GM18505 (cell line): ENCODE data around the gene KCNJ2.

Experiments
- ATAC-seq: cut with Tn5 transposase; IDR thresholded peaks from one replicate; pipeline ENCODE4 v1.9.1; 2021; ENCODE audit not compliant: unreplicated experiment
- POLR2A ChIP-seq: IDR thresholded peaks from 4 replicates; pipeline ENCODE4 v1.6.1; 2011; ENCODE audit warnings: borderline replicate concordance; ENCODE audit not compliant: insufficient read depth, insufficient read length; ENCODE audit errors: extremely low read depth

The KCNJ2 gene

DNA sequence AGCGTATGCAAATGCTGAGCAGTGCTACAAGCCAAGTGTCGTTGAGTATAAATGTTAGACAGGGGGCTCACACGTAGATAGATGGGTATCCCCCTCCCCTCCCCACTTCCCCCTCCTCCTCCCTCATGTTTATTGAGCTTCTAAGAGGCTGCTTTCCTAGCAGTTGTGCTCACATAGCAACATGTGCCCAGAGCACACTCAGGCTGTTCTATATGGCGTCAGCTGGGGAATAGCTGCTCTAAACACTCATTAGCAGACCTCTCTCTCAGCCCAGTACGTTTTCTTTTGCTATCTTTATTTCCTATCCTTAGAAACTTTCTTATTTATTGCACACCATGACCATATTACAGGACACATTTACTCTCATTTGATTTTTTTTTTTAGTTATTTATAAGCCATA, 1.8 kb downstream of the KCNJ2 start:
- no peak for ATAC-seq
- no peak for TF ChIP-seq POLR2A

DNA sequence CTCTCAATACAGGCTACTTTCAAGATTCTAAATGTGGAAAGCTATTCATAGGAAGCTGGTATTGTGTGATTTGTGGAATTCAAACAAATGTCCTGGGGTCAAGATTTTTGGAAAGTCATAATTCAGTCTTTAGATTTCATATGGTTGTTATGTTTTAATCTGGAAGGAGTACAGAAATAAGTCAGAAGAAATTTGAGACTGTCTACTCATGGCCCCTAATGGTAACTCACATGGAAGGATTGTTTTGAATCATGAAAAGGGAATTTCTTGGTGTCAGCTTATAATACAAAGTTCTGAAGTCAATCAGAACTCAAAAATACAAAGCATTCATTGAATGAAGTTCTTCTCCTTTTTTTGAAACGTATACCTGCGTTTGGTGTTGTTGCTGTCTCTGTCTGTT, 3.1 kb downstream of the KCNJ2 start:
- TF ChIP-seq POLR2A = no peak

DNA sequence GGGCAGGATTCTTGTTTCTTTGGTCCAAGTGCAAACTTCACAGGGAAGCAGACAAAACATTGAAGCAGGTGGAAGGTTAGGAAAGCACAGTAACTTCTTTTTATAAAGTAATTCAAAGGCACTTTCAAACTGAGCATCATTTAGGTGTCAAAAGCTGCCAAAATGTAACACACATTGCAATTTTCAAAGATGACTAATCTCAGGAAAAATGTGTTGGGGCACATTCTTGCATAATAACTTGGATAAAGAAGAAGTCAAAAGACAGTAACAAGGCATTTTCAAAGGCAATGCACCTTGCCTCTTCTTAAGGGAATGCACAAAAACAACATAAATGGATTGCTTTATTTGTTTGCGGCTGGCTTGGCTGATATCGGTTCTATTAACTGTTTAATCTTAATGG, 3.6 kb downstream of the KCNJ2 start:
- no peak for ATAC-seq
- TF ChIP-seq POLR2A = no peak

More for the DNA sequence above, 3.1 kb downstream of the KCNJ2 start:
- no peak for ATAC-seq

DNA sequence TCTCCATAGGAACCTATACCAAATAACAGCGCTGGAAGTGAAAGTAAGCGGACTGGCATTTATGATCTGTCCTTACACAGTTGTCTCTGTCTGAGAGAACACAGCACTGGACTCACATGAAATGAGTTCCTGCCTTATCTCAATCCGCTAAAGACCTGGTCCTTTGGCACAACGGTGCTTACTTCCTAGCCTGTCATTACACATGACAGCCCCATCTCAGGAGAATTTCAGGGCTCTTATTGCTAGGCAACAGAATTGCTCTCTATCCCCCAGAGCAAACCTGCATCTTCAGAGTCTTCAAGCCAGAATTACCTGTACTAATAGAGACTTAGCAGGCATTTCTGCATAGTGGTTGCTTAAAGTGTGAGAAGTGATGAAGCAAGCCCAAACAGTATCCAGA, 4.3 kb downstream of the KCNJ2 start:
- no peak for ATAC-seq
- TF ChIP-seq POLR2A = no peak

DNA sequence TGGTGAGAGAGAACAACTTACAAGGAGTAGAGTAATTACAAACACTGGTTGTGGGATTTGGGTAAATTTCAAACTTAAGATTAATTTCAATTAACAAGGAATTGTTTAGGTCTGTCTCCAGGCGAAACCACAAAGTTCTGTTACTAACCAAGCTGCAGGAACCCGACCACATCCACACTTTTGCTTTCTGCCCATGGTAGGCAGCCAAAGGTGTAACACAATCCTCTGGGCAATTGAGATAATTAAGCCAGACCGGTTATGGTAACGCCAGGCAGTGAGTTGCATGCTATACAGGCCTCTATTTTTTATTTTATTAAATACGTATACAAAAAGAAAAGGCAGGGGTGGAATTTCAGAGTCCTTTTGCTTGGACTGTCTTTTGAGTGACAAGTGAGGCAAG, 12.0 kb downstream of the KCNJ2 start:
- no peak for TF ChIP-seq POLR2A
- no peak for ATAC-seq

DNA sequence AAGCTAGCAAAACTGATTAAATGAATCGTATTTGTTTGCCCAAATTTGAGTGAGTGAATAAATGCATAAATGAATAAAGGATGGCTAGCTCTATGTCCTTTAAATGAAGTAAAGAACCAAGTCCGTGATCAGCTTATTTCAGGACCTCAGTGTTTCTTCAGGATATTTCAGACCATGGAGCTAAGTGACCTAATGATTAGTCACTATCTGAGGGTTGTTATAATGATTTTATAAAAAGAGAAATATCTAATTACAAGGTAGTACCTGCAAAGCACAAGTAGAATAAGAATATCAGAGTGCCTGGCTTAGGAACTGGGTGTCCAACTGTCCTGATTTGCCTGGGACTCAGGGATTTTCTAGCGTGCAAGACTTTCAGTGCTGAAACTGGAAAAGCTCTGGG, 12.5 kb downstream of the KCNJ2 start:
- no peak for TF ChIP-seq POLR2A
- no peak for ATAC-seq

DNA sequence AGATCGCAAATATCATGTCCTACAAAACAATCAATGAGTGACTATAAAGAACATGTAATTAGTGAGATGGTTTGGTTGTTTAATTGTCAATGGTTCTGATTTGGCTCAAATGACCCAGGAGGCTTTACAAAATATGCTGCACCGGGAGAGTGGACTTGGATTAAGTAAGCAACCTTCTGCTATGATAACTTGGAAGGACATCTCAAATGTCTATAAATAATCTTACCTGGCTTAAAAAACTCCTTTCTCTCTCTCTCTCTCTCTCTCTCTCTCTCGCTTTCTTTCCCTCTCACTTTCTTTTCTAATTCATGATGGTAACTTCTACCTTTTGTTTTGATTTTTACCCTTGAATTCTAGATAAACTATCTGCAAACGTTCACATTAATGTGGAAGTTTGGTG, 14.2 kb downstream of the KCNJ2 start:
- no peak for TF ChIP-seq POLR2A
- ATAC-seq = no peak

DNA sequence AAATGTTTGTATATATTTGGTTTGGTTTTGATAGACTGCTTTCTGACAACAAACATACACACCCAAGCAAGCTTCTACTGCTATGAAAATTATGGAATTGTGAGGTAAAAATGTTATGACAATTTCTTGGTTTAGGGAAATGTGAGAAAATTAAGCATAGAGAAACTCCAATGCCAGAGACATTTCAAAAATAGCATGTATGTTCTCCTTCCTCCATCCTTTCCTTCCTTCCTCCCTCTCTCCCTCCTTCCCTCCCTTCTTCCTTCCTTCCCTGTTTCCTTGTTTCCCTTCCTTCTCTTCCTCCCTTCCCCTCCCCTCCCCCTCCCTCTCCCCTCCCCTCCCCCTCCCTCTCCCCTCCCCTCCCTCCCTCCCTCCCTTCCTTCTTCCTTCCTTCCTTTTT, 14.9 kb downstream of the KCNJ2 start:
- ATAC-seq = no peak

DNA sequence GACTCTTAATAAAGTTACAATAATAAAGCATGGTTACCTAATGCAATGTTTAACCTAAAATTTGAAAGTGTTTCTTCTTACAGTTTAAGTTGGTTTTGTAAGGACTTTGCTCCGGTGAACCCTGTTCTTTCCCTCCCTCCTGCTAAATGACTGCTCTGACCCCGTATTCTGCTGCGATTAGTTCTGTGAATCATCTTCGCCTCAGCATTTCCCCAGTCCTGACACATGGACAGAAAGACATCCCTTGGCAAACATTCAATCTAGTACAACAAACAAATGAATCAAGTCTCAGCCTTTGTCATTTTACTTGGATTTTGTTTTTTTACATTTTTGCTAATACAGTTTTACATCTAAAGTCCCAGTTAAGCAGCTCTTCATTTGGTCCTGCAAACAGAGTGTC, 15.4 kb downstream of the KCNJ2 start:
- no peak for TF ChIP-seq POLR2A
- ATAC-seq = no peak

More for the DNA sequence above, 14.9 kb downstream of the KCNJ2 start:
- no peak for TF ChIP-seq POLR2A

DNA sequence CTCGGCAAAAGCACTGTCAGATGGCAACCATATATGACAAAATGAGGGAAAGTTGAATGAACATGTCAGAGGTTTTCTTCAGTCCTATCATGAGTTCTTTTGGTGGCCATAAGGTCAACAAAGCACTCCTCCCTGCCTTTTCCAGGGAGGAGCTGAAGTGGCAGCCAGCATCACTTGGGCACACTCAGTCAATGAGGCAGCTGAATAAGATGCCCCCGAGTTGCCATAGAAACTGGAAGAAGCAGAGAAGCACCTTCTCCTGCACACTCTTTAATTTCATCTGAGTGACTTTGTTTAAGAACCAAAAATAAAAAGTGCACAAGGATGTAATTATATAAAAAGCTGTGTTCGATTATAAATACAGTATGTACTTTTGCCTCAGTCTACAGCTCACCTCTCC, 16.0 kb downstream of the KCNJ2 start:
- no peak for ATAC-seq
- no peak for TF ChIP-seq POLR2A

DNA sequence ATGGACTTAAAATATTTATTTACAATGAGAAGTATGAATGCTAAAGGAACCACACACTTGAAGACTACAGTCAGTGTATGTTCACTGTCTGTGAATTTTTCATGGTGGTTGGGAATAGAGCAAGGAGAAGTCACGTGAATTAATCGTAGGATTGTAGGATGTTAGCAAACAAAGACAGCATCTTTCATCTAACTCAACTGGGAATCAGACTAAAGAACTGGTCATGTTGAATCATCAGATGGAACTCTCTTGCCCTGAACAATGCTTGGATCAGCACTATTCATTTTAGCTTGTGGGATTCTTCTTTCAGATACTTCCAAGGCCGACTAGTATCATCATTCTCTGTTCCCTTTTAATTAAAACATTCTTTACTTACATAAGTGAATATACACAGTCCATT, 18.1 kb downstream of the KCNJ2 start:
- TF ChIP-seq POLR2A = no peak
- ATAC-seq = no peak

DNA sequence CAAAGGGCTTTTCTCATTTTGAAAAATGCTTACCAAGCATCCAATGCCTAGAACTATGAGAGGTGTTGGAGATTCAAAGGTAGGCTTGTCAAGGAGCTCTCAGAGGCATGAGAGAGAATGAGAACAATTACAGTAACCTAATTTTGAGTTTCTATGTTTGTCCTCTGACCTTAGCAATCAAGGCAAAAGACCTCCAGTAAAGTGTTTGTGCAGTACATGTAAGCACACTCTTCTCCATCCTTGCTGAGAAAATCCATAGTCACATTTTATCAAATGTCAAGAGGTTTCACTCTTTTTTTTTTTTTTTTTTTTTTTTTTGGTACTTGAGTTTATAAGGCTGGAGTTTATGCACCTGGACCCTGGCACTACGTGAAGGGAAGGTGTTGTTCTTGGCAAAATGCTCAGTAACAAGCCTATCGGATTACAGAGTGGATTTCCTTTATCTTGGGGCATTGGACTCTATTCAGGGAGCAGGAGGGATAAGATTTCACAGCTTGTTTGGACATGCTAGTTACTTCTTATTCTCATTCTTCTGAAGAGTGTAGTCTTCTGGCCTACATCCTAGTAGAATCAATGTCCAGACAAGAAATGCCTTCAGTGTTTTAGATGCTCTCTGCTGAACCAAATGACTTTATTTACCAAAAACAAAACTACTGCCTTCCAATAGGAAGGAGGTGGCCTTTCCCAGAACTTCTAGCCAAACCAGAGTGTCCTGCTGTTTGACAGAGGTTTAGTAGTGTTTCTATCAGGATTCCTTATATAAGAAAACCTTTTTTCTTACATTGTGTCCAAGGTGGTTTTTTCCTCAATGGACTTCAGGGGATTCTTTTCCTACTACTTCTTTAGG, 21.9 kb downstream of the KCNJ2 start:
- TF ChIP-seq POLR2A = no peak
- no peak for ATAC-seq

DNA sequence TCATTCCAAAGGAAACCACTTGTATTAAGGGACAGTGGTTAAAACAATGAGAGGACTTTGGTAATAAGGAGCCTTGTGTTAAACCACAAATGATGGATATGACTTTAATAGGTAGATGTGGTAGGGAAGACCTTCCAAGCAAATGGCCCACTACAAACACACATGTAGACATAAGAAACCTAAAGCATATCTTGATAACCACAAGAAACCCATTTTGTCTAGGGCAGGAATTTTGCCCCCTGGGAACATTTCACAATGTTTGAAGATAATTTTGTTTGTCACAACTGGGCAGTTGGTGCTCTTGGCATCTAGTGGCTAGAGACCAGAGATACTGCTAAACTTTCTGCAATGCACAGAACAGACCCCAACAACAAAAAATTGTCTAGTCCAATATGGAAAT, 25.8 kb downstream of the KCNJ2 start:
- no peak for TF ChIP-seq POLR2A
- ATAC-seq = no peak

DNA sequence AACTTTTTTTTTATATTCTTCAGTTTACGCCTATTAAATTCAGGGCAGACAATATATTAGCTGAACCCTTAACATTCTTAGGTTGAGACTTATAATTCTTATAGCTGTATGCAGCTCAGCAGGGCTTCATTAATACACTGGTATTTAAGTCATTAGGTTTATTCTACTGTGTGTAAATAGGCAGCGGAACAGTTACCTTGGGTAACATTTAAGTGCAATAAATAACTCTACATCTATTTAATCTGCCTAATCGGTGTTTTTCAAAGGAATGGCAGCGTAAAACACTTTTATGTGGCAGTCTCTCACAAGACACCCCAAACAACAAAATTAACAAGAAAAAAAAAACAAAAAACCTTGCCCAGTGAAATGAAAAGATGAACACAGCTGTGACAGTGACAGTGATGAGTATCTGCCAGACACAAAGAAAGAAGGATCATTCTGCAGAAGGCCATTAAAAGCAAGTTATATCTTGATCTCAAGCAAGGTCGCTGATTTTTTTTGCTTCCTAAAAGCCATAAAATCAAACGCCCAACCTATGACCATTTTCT, 32.6 kb downstream of the KCNJ2 start:
- no peak for TF ChIP-seq POLR2A
- ATAC-seq = no peak

DNA sequence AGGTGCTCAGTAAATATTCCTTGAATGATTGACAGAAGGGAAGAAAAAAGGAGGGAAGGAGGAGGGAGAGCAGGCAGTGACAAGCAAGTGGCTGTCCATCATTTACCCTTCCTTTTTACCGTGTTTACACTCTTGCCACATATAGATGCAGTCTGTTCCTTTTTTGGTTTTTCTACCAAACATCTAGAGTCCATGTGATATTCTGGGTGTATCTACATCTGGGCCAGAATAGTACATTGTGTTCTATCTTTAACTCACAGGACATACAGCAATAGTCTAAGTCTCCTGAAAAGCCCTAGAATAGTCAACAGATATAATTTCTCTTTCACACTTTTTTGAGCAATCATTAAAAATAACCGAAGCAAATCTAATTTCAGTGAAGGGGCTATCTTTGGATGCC, 33.5 kb downstream of the KCNJ2 start:
- no peak for TF ChIP-seq POLR2A
- ATAC-seq = no peak

DNA sequence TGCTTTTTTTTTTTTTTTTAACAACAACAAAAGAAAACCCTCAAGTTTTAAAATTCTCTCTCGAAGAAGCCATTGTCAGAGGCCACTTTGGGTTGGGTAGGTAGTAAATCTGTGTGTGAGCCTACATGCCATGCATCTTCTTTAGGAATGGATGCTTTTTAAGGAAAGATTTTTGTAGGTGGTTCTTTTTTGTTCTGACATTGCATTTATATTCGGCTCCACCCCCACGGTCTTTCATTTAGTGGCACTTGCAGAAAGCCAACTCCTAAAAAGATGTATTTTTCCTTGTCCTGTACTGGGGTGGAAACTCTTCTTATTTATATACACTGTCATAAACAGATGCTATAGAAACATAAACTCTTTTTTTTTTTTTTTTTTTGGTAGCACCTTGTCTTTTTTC, 35.1 kb downstream of the KCNJ2 start:
- no peak for TF ChIP-seq POLR2A
- no peak for ATAC-seq

DNA sequence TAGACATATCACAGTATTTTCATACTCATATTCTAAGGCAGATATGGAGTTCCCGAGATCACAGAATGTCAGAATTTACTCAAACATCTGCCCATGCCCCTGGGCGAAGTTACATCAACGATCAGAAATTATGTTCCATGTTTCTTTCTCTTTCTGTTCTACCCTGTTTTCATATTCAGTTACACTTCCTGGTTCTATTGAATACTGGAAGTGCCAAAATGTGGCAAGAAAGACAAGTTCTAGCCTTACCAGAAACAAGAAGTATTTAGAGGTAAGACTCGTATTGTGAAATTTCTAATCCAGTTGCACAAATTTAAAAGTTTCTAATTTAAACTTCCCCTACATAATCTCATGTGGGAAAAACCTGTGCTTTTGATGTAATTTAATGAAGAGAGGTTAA, 36.1 kb downstream of the KCNJ2 start:
- no peak for TF ChIP-seq POLR2A
- no peak for ATAC-seq
